Bronchial epithelial cell (primary cell): ENCODE data around the gene MT1B. TPM values are rescaled to one million over a fixed set of nuclear protein-coding genes. Genes with fewer than 3 reads are reported as not detected.

Source experiments
- DNase-seq: peaks from one replicate; pipeline ENCODE4 v3.0.0-alpha.2; 2010; ENCODE audit warnings: low read depth
- FAIRE-seq: peaks from 2 replicates; lab custom pipeline; 2011; peaks lifted over from hg19 to GRCh38; lab: Jason Lieb, UNC
- H3K27me3 ChIP-seq: 2 replicates; pipeline ENCODE4 v1.5.1; 2011; ENCODE audit warnings: low read length; ENCODE audit not compliant: control insufficient read depth, insufficient read depth
- H3K36me3 ChIP-seq: 2 replicates; pipeline ENCODE4 v1.5.1; 2011; ENCODE audit warnings: low read length; ENCODE audit not compliant: control insufficient read depth, insufficient read depth
- H3K4me3 ChIP-seq: 2 replicates; pipeline ENCODE4 v1.5.1; 2011; ENCODE audit warnings: mild to moderate bottlenecking, low read depth, low read length, control low read depth
- CTCF ChIP-seq: IDR thresholded peaks from 2 replicates; pipeline ENCODE4 v1.5.1; 2011; ENCODE audit warnings: mild to moderate bottlenecking, moderate library complexity, low read length, control low read depth, inconsistent platforms; ENCODE audit not compliant: insufficient read depth, severe bottlenecking
- total RNA-seq: library from RNA; depleted of rRNA; stranded (reverse); fragments of >200 nt; gene quantifications from 2 replicates; pipeline ENCODE4 v1.2.1, GENCODE V29; 2014

MT1B gene
- total RNA-seq, 1 donor from 2014 or later: not detected

DNA sequence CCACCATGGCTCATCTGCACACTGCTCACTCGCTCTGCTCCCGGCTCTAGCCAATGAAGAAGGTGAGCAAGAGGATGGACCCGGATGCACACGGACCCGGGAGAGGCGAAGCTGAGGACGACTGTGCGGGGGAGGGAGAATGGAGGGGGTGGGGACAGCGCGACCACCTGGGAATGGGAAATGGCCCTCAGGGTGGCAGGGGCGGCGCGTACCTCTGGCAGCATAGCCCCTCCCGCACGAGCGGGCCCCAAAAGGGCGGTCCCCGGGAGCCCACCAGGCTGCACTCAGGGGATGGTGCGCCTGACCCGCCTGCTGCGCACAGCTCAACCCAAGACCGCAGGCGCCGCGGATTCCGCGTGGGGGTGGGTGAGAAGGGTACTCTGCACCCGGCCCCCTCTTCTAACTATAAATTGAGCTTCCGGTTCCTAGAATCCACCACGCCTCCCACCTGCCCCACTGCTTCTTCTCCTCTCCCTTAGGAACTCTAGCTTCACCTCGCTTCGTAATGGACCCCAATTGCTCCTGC is 24.1 kb downstream of the MT1B start:
- Histone ChIP-seq H3K4me3 (no peak overlapping the region), H3K36me3 (no peaks in the 10 kb centered on the region), H3K27me3 (no peaks in the 10 kb centered on the region)
- TF ChIP-seq CTCF: no peak
- FAIRE-seq (no peak), DNase-seq (no peak)

- FAIRE-seq (no peak), DNase-seq (no peak)
- Histone ChIP-seq H3K27me3 (no peaks in the 10 kb centered on the region), H3K4me3 (no peak overlapping the region), H3K36me3 (peaks cover 2% of the 10 kb centered on the region)
- no peak for TF ChIP-seq CTCF
These were observed 25.8 kb downstream of the MT1B start for GRCh38 chr16:56677474-56677873.

DNA sequence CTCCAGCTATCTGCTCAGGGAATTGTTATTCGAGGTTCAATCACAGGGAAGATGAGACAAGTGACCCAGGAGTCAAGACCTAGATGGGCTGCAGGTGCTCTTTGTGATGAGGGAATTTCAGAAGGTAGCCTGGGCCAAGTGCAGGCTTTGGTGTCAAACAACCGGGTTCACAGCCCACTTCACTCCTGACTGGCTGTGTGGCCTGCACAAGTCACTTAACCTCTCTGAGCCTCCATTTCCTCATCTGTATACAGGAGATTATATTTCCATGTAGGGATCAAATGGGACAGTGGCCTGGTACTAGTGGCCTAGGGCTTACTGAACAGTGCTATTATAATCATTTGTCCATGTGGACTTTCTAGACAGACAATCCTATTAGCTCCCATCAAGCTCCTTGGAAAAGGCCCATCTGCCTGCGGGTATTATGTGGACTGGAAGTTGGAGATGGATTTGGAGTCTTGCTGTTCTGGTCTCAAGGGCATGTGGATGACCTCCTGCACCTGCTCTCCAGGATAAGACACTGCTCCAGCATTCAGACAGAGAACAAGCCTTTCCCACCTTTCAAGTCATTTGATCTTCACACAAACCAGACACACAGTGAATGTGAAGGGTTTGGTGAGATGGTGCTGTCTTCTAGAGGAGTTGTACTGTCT is 27.5 kb downstream of the MT1B start:
- Histone ChIP-seq H3K36me3 (peaks cover 8% of the 10 kb centered on the region), H3K4me3 (no peak overlapping the region), H3K27me3 (no peaks in the 10 kb centered on the region)
- FAIRE-seq: no peak
- no peak for DNase-seq
- TF ChIP-seq CTCF: no peak

DNA sequence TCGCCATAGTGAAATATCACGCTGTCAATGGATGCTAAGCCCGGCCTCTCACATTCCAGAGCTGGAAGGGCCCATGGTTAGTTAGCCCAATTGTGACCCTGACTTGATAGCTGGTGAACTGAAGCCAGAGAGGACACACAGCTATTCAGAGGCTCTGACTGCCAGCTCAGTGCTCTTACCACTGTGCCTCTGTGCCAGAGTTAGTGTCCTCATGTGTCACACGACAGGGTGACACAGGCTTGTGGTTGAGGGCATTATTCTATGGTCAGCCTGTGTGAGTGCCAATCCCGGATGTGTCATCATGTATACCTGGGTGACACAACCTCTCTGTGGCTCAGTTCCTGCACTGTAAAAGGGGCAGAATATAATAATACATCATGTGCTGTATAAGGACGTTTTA is 28.1 kb downstream of the MT1B start:
- no peak for TF ChIP-seq CTCF
- H3K27me3 ChIP-seq: no peaks in the 10 kb centered on the region
- DNase-seq: peak; percentile 54
- no peak overlapping the region for H3K4me3 ChIP-seq
- H3K36me3 ChIP-seq: peaks cover 8% of the 10 kb centered on the region
- FAIRE-seq: no peak

DNA sequence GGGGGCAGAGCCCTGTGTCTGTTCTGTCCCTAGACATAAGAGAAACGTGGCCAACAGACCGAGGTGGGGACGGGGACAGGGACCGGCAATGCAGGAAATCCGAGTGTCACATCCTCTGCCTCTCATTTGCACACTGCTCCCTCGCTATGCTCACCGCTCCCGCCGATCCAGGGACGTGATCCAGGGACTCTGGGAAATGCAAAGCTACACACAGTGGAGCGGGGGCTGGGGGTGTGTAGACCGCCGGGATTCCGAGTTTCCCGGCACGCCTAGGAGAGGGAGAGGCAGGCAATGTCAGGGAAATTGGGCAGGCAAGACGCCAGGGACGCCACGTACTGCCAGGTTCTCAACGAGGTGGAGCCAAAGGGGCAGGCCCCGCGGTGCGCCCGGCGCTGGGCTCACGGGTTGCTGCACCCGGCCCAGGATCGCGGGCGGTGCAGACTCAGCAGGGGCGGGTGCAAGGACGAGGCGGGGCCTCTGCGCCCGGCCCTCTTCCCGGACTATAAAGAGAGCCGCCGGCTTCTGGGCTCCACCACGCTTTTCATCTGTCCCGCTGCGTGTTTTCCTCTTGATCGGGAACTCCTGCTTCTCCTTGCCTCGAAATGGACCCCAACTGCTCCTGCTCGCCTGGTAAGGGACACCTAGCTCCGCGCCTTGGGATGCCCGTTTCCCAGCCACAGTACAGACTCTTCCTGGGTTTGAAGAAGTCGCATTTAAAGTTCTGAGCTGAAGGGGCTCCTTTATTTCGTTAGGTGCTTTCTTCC is 30.4 kb downstream of the MT1B start, which contains the start of gene MT1X:
MT1X (plus strand) TSS at position 532 of the 764 bp plus-strand sequence; CDS start at position 603, 71 bp downstream.
- Histone ChIP-seq H3K36me3 (peaks cover 9% of the 10 kb centered on the region), H3K4me3 (peak within 1 kb of the TSS; percentile 95), H3K27me3 (no peaks in the 10 kb centered on the region)
- FAIRE-seq: no peak
- TF ChIP-seq CTCF: peak; percentile 1
- peak; percentile 85 for DNase-seq
